GM19240 (cell line): ENCODE measurements around the gene NUBPL.
"Not testable (repeated sequence)": the region's sequence is repeated elsewhere in the genome, so short reads cannot be mapped to it uniquely, and the experiment has no call there.

Experiments used
- DNase-seq: peaks from one replicate; pipeline ENCODE4 v3.0.0; 2011; ENCODE audit warnings: low spot score; ENCODE audit not compliant: insufficient read length

The NUBPL gene

DNA sequence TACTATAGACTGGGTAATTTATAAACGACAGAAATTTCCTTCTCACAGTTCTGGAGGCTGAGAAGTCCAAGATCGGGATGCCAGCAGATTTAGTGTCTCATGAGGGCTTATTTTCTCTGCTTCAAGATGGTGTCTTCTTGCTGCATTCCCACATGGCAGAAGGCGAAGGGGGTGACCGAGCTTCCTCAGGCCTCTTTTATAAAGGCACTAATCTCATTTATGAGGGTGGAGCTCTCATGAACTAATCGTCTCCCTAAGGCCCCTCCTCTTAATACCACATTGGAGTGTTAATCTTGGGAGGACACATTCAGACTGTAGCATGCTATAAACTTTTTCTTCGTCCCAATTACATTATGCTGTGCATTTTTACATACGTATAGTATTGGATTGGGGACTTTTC, 315.5 kb downstream of the NUBPL start:
- DNase-seq = no peak

DNA sequence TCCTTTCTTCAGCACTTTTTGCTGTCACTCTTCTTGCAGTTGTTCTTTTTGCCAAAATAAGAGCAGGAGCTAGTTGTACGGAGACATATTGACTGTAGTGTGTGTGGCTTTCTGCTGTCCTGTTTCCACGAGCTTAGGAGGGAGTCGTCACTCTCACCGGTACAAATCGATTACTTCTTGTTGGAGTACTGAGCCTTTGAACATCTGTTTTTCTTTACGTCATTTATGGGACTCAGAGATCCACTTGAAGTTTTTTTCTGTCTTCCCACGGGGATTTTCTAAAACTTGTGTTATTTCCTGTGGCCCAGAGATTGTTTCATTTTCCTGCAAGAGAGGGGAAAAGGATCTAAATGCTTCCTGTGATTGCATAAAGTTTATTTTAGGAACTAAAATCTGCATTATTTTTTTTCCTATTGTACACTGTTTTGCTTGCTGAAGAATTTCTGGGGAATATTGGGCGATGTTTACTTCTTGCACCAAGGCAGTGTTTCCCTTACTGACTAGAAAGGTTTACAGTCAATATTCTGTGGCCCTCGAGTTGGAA, 316.1 kb downstream of the NUBPL start:
- DNase-seq = no peak

DNA sequence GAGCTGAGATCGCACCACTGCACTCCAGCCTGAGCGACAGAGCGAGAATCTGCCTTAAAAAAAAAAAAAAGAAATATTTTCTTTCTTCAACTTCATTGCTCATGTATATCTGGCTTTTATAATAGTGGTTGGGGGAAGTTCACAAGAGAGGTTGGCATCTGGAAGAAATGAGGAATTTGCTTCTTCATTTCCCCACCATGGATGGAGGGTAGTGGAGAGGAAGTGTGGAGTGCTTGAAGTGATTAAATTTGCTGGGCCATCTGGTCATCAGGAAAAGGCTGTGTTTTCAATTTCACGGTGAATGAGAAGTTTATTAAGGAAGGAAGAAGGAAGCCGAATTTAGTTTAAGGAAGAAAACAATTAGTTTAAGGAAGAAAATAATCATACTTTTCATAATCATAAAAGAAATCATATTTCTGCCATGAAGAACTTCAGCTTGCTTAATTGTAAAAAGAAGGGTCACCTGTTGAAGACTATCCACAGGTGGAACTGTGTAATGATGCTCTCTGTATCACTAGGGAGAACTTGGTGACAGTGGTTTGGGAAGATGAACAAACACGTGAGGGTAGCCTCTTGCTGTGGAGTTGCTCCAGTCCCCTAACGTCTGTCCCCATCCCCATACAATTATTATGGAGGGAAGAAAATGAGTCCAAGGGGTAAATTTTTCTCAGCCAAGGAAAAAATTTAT, 318.6 kb downstream of the NUBPL start:
- no peak for DNase-seq

DNA sequence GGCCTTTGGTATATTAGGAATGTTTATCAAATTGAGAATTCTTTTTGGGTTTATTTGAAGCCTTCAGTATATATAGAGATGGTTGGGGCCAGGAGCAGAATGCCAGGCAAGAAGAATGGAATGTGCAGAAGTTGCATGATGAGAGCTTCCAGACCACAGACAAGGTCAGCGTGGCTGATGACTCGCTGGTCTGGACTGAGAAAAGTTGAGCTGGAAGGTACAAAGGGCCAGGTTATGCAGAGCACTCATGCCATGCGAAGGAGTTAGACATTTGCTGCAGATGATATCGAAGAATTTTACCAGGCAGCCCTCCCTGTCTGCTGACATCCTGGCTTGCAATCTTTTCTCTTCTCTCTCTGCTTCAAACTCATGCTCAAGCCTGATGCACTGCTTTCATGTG, 319.7 kb downstream of the NUBPL start:
- DNase-seq = no peak

DNA sequence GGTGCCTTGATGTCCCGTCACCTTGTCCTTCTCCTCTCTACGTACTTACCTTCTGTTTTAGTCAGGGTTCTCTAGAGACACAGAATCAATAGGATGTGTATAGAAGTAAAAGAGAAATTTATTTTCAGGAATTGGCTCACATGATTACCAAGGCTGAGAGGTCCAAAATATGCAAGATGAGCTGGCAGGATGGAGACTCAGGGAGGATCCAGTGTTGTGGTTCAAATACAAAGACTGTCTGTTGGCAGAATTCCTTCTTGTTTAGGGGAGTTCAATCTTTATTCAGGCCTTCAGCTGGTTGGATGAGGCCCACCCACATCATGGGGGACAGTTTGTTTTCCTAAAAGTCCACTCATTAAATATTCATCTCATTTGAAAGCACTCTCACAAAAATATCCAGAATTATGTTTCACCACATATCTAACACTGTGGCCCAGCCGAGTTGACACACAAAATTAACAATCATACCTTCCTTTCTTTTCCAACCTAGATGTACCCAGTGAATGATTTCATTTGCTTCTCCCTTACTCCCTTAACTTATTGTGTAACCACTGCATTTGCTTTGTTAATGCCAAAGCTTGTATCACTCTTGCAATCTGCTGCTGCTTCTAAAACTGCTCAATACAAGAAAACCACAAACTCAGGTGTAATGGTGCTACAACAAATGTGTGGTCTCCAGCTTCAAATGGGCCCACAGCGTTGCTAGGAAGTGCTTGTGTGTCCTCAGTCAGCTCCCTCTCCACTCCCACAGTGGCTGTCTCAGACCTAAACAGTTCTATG, 320.5 kb downstream of the NUBPL start:
- DNase-seq = no peak

DNA sequence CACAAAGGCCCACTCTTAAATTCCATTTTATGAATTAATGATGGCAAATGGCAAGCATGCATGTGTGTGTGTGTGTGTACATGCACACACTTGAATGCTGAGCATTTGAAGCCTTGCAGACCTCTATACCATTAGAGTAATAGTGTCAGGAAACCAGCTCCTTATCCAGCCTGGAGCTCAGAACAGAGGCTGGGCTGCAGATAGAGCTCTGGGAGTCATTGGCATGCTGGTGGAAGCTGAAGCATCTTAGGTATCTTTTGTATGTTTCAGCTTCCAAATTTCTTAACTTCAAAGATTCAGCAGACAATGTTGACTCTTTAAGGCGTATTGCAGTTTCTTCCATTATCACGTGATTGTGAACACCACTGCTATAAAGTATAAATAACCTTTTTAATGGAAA, 323.0 kb downstream of the NUBPL start:
- no peak for DNase-seq

DNA sequence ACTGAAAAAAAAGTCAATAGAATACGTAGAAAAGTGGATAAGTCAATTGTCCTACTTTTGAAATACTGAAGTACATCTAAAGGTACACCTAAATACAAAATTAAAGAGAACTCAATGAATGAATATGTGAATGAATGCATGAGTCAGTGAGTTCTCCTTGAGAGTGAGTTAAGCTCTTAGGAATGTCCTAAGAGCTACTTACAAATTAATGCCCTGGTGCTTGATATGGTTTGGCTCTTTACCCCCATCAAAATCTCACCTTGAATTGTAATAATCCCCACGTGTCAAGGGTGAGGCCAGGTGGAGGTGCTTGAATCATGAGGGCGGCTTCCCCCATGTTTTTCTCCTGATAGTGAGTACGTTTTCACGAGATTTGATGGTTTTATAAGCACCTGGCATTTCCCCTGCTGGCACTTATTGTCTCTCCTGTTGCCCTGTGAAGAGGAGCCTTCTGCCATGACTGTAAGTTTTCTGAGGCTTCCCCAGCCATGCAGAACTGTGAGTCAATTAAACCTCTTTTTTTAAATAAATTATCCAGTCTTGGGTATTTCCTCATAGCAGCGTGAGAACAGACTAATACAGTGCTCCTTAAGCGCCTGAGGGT, 323.7 kb downstream of the NUBPL start:
- no peak for DNase-seq

DNA sequence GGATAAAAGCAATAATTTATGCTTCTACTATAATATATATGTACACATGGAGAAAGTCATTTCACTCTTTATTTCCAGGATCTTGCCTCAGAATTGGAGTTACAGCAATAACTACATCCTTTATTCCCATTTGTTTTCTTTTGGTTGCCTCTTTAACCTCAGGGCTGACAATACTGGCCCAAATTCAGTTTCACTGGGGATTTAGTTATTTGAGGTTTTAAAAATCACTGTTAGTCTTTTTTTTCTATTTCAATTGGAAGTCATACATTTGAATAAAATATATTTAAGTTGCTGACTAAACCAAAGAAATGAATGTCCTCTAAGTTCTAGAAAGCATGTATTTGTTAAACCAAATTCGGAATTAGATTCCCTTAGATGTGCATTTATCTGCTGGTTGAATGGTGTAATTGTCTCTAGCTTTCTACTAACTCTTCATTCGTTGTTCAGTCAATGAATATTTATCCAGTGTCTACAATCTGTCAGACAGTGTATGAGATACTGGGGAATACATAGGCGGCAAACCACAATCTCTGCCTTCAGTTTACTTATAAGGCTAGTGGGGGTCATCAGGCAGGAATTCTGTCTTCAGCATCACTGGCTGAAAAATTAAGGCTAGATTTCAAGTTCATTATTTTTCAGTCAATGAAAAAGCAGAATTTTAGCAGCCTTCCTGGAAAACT, 325.1 kb downstream of the NUBPL start:
- no peak for DNase-seq

DNA sequence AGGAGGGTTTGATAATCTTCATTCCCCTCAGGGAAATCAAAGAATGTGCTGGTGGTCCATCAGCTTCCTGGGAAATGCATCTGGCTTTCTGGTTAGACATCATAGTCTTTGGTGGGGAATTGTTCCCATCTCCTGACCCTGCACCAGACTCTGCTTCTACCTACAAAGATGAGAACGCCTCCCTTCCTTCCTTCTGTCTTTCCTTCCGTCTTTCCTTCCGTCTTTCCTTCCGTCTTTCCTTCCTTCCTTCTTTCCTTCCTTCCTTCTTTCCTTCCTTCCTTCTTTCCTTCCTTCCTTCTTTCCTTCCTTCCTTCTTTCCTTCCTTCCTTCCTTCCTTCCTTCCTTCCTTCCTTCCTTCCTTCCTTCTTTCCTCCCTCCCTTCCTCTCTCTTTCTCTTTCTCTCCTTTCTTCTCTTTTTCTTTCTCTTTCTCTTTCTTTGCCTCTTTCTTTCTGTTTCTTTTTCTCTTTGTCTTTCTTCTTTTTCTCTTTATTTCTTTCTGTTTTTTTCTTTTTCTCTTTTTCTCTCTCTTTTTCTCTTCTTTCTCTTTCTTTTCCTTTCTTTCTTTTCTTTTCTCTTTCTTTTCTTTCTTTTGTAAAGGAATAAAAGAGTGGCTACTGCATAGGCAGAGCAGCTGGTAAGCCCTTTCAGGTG, 326.9 kb downstream of the NUBPL start:
- no peak for DNase-seq

DNA sequence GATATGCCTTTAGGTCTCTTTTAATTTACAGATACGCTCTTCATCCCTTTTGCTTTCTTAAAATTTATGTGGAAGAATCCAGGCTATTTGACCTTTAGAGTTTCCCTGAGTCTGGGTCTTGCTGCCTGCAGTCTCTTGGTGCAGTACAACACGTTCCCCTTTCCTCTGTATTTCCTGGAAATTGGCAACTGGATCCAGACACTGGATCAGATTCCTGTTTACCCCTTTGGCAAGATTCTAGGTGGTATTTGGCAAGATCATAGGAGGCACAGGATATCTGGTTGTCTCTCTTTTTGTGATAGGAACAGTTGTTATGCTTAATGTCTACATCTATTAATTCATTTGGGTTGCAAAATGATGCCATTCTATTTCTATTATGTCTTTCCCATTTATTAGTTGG, 328.1 kb downstream of the NUBPL start:
- no peak for DNase-seq

DNA sequence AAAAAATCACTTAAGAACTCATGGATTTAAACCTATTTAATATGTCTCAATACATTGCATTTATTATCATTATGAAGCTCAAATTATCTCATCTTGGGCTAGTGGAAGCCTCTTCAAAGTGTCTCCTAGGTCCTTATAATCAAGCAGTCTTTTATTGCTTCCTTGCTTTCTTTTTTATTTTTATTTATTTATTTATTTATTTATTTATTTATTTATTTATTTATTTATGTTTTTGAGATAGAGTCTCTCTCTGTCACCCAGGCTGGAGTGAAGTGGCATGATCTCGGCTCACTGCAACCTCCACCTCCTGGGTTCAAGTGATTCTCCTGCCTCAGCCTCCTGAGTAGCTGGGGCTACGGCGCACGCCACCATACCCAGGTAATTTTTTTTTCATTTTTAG, 329.0 kb downstream of the NUBPL start:
- not testable (repeated sequence) for DNase-seq

DNA sequence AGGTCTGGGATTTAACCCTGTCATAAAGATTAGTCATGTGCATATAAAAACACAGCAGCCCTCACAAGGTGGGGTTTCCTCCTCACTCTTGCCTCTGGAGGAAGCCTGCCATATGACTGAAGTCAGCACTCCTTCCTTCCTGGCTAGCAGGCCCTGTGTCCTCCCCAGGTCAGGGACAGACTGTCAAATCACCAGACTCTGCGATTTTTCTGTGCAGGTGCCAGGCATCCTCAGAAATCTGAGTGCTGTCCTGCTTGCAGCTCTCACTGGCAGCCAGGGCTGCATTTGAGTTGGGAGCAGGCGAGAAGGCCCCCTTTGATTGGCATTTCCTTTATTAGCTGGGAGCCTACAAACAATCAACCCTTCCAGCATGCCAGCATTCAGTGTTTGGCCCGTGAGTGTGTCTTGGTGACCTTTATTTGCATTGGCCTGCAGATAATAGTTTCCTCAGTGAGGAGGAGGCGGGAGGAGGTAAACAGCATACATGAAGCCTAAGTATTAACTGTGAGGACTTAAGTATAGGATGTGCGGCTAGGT, 332.1 kb downstream of the NUBPL start:
- DNase-seq = no peak

DNA sequence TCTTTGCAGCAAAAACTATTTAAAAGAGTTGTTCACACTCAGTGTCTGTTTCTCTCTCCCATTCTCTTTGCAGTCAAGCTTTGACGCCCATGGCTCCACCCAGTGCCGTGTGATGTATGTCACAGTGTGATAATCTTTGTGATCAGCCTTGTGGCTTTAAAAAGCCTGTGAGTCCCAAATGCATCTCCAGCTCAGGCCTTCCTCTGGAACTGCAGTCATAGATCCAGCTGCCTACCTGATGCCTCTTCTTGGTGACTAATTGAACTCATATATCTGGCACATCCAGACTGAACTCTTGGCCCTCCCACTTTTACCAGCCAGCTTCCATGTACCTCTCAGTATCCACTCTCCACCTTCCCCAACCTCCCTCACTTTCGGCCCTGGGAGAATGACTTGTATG, 333.1 kb downstream of the NUBPL start:
- no peak for DNase-seq

DNA sequence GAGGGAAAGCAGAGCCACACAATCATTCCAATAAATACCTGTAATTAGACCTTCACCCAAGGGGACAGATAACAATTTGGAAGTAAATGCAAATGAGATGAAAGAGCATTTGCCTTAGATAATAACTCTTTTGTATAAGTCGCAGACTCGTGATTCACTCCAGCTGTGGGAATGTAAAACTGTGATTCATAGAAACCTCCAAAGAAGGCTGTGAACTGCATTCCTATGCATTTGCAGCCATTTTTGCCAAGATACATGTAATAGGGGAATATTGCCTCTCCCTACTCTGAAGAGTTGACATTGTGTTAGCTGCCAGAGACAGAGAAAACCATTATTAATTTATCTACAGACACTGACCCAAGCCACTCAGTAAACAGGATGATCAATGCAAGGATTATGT, 334.0 kb downstream of the NUBPL start:
- no peak for DNase-seq

DNA sequence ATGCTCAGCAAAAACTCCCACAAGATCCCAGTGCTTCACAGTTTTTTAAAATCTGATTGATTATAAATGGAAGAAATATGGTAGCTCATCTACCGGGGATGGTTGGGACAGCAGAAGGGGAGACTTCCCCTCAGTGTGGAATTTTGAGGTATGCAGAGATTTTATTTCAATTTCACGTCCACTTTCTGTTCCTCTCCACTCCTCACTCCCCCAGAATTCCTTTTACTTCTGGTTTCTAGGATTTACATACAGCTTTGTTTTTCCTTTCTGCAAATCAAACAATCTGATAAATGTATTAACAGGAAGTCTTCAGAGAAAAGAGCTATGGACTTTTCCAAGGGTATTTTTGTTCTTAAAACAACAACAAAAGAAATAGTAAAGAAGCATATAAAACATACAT, 334.4 kb downstream of the NUBPL start:
- no peak for DNase-seq

DNA sequence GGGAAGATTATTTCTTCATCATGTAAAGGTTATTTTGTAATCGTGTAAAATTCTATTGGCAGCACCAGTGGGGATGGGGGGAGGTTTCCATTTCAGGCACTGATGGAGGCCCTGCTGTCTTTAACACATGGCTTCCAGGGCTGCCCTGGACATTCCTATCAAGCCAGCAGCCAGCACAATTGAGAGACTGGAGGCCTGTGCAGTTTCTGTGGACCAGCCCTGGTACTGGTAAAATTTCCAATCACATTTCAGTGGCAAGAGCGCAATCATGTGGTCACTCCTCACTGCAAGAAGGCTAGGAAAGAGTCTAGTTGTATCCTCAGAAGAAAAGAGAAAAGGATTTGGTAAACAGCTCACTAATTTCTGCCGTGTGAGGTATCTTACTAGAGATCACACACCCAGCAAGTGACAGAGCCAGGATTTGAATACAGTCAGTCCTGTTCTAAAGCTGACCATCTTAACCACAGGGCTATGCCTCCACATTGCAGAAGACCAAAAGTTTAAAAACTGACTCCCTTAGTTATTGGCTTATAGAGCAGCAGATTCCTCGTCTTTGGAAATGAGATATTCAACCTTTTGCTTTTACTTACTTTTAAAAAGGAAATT, 336.5 kb downstream of the NUBPL start:
- DNase-seq = no peak

DNA sequence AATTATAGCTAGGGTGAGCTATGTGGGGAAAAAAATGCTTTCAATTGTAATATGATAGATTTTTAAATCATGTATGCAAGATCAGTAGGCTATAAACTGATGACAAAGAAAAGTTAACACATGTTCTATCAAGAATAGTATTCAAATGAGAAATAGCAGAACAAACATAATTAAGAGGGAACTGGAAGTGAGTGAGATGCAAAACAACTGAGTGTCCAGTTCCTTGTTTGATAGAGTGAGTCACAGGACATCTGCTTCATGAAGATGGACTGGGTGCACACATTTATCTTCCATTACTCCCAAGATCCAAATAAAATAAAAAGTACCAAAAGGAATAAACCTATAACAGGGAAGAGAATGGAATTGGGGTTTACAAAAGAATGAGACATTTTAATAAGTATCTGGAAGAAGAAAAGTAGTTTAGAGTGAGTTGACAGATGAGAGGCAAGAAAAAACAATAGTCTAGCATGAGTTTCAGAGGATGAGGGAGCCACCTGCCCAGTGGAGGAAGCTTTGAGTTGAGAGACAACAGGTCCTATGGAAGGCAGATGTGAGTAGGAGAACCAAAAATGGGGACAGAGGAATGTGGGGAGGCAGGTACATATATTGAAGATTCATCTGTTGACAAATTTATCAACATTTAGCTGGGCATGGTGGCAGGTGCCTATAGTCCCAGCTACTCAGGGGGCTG, 337.8 kb downstream of the NUBPL start:
- no peak for DNase-seq

DNA sequence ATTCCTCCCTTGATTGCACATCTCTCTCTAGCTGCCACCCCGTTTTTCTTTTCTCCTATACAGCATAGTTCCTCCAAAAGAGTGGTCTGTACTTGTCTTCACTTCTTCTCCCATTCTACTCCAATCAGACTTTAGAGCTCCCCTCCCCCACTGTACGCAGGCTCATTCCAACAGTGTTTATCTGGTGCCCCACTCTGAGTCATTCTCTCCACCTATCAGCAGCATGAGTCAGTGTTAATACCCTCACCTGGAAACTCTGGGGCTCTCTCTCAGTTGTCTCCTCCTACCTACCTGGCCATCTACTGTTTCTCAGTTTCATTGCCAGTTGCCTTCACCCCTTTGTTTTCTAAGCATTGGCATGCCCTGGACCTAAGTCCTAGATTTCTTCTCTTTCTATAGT, 340.8 kb downstream of the NUBPL start:
- DNase-seq = no peak

DNA sequence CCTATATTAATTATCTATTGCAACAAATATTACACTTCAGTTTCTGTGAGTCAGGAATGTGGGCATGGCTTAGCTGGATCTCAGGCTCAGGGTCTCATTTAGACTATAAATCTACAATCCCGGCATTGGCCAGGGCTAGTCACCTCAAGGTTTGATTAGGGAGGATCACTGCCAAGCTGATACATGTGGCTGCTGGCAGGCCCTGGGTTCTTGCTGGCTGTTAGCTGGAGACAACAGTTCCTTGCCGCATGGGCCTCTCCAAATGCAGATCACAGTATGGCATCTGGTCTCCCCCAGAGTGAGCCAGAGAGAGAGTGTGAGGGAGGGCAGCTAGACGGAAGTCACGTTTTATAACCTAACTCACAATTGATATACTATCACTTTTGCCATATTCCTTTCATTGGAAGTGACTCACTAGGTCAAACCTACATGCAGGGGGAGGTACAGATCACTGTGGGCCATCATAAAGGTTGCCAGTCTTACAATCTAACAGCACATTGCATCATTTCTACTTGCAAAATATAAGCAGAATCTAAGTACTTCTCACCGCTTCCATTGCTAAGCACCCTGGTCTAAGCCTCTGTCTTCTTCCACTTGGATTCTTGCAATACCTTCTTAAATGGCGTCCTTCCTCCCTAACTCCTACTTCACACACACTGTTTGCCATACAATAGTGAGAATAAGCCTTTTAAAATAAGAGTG, 341.9 kb downstream of the NUBPL start:
- no peak for DNase-seq
